Lung (tissue), 12 donors: ENCODE data around the gene SIL1. TPM values are rescaled to one million over a fixed set of nuclear protein-coding genes. Genes with fewer than 3 reads are reported as not detected.

Experiments used
- ATAC-seq: fragments of 200-7000 bp; cut with Tn5 transposase; one replicate; pipeline ENCODE4 v1.9.1; 2020; ENCODE audit warnings: moderate number of reproducible peaks; ENCODE audit not compliant: insufficient read depth, low FRiP score
- DNase-seq, 3 donors: peaks; one replicate each; pipeline ENCODE4 v3.0.0-alpha.2; 2013 to 2017
- H3K27ac ChIP-seq, 2 donors: one replicate each; pipeline ENCODE4 v1.5.1; 2013; ENCODE audit warnings: mild to moderate bottlenecking in 2 of 2, moderate library complexity in 2 of 2, control low read depth in 1 of 2, inconsistent platforms in 1 of 2, low read depth in 1 of 2, low read length in 1 of 2
- H3K27me3 ChIP-seq, 3 donors: one replicate each; pipeline ENCODE4 v1.5.1; 2013; ENCODE audit warnings: low read length in 2 of 3; ENCODE audit not compliant: control insufficient read depth in 3 of 3, insufficient read depth in 3 of 3
- H3K36me3 ChIP-seq, 4 donors: one replicate each; pipeline ENCODE4 v1.5.1; 2013; ENCODE audit warnings: low read length in 4 of 4, mild to moderate bottlenecking in 1 of 4, moderate library complexity in 1 of 4; ENCODE audit not compliant: control insufficient read depth in 4 of 4, insufficient read depth in 4 of 4
- H3K4me1 ChIP-seq, 5 donors: one replicate each; pipeline ENCODE4 v1.5.1; 2013; ENCODE audit warnings: low read length in 5 of 5, mild to moderate bottlenecking in 2 of 5, moderate library complexity in 1 of 5; ENCODE audit not compliant: control insufficient read depth in 5 of 5, insufficient read depth in 5 of 5
- H3K4me3 ChIP-seq: one replicate; pipeline ENCODE4 v1.5.1; 2013; ENCODE audit warnings: mild to moderate bottlenecking, control low read depth, moderate library complexity
- H3K9ac ChIP-seq, 2 donors: one replicate each; pipeline ENCODE4 v1.5.1; 2013; ENCODE audit warnings: low read length in 2 of 2, control low read depth in 1 of 2; ENCODE audit not compliant: insufficient read depth in 1 of 2
- H3K9me3 ChIP-seq, 4 donors: one replicate each; pipeline ENCODE4 v1.5.1; 2013; ENCODE audit warnings: low read length in 3 of 4, mild to moderate bottlenecking in 1 of 4, moderate library complexity in 1 of 4; ENCODE audit not compliant: control insufficient read depth in 4 of 4, insufficient read depth in 3 of 4
- CTCF ChIP-seq: IDR thresholded peaks from 2 replicates; pipeline ENCODE4 v1.5.1; 2012; ENCODE audit warnings: mild to moderate bottlenecking; ENCODE audit errors: control extremely low read depth, extremely low read depth
- WGBS, 2 donors: extraction: QIAGEN DNeasy Blood & Tissue Kit; methylation state at CpG; one replicate each; pipeline ENCODE4 v1.1.7; 2013; 5-methylcytosine and 5-hydroxymethylcytosine counted together
- polyA plus RNA-seq, 2 donors: library from polyadenylated mRNA; stranded (reverse); fragments of 200-250 nt; gene quantifications; one replicate each; pipeline ENCODE4 v1.2.1, GENCODE V29; 2013
- total RNA-seq, 2 donors: library from RNA; depleted of rRNA in 1 of 2; stranded (reverse); fragments of >200 nt in 1 of 2; gene quantifications; one replicate each; pipeline ENCODE4 v1.2.1, GENCODE V29; 2014 to 2021
- donor health status: control.
- donor health status: control.
- donor health status: Bipolar disorder and iron deficiency.
- donor health status: healthy.
- donor health status: DM: yes; HTN: yes; CAD: no.

SIL1 gene
- total and polyA plus RNA-seq, 4 donors, result 38.5 to 109 (median 78.4) TPM

- Histone ChIP-seq H3K27me3 (no peaks in the 10 kb centered on the region), H3K36me3 (no peaks in the 10 kb centered on the region), H3K27ac (no peak overlapping the region), H3K9ac (no peak overlapping the region), H3K4me3 (no peak overlapping the region), H3K9me3 (no peaks in the 10 kb centered on the region), H3K4me1 (peaks cover 0 to 9% (median 0%) of the 10 kb centered on the region in 5 donors)
- TF ChIP-seq CTCF, result no peak
- DNase-seq (no peak), ATAC-seq (no peak)
- 98 to 100% methylated on average over 1 of the region's 1 CpG for WGBS, 2 donors
Measured at GRCh38 chr5:139171779-139172404, 26.3 kb downstream of the SIL1 start.

- Histone ChIP-seq H3K4me1 (peaks cover 0 to 9% (median 0%) of the 10 kb centered on the region in 5 donors), H3K27ac (no peak overlapping the region), H3K27me3 (no peaks in the 10 kb centered on the region), H3K36me3 (no peaks in the 10 kb centered on the region), H3K9me3 (no peaks in the 10 kb centered on the region), H3K9ac (no peak overlapping the region), H3K4me3 (no peak overlapping the region)
- no peak for TF ChIP-seq CTCF
- no peak for ATAC-seq
- 57 to 66% methylated on average over 5 of the region's 5 CpGs for whole genome bisulfite sequencing, 2 donors
- no peak for DNase-seq
Measured at GRCh38 chr5:139167952-139168720, 30.0 kb downstream of the SIL1 start.

- Histone ChIP-seq H3K4me1 (peaks cover 0 to 9% (median 0%) of the 10 kb centered on the region in 5 donors), H3K27ac (no peak overlapping the region), H3K36me3 (no peaks in the 10 kb centered on the region), H3K27me3 (no peaks in the 10 kb centered on the region), H3K4me3 (no peak overlapping the region), H3K9ac (no peak overlapping the region), H3K9me3 (no peaks in the 10 kb centered on the region)
- ATAC-seq, result no peak
- 92 to 93% methylated on average over 2 of the region's 2 CpGs for WGBS, 2 donors
- no peak for DNase-seq
- TF ChIP-seq CTCF, result no peak
Measured at GRCh38 chr5:139167533-139167932, 30.6 kb downstream of the SIL1 start.
